ENCODE data around the gene PAPSS1. TPM values are rescaled to one million over a fixed set of nuclear protein-coding genes. Genes with fewer than 3 reads are reported as not detected.

PAPSS1 gene
- polyA plus RNA-seq, 1 donor (not counting 4 experiments of a cell fraction or from before 2014, with no cell fraction given) = 95.2 TPM

DNA sequence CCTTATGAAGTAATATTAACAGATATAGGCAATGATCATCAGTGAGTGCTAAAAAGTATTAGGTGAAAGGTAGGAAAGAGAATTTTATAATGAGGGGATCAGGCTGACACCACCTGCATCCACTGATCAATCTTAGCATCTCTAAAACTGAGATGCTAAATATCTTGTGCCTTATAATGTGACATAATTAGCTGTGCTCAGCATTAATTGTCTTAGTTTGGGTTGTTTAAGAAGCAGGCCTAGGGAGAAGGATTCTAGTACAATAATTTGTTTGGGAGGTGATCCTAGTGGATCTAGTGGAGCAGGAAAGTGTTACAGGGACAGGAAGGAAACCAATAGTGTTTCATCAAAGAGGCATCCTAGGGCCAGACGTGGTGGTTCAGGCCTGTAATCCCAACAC lies 22.2 kb upstream of the PAPSS1 start:
- dilution Hi-C loops (cut with MboI; ENCODE audit: extremely low pct_ligation_motif_present, low sequenced_read_pairs) = no loop called here
- TF ChIP-seq, protein P1, sequence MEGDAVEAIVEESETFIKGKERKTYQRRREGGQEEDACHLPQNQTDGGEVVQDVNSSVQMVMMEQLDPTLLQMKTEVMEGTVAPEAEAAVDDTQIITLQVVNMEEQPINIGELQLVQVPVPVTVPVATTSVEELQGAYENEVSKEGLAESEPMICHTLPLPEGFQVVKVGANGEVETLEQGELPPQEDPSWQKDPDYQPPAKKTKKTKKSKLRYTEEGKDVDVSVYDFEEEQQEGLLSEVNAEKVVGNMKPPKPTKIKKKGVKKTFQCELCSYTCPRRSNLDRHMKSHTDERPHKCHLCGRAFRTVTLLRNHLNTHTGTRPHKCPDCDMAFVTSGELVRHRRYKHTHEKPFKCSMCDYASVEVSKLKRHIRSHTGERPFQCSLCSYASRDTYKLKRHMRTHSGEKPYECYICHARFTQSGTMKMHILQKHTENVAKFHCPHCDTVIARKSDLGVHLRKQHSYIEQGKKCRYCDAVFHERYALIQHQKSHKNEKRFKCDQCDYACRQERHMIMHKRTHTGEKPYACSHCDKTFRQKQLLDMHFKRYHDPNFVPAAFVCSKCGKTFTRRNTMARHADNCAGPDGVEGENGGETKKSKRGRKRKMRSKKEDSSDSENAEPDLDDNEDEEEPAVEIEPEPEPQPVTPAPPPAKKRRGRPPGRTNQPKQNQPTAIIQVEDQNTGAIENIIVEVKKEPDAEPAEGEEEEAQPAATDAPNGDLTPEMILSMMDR (optimal IDR thresholded peaks at IDR 0.05 in 1 of 3, IDR thresholded peaks at IDR 0.05 in 1 of 3, conservative IDR thresholded peaks at IDR 0.05 in 1 of 3; ENCODE audit: extremely low read depth in 1 of 3, insufficient read depth in 2 of 3, low read length in 3 of 3) = no peak
- TF ChIP-seq EZH2 (IDR thresholded peaks at IDR 0.05; ENCODE audit: low read length) = no peak
- Histone ChIP-seq H3K9ac (ENCODE audit: control insufficient read depth, extremely low read depth, insufficient read depth, low read length) (no peak overlapping the region), H3K79me2 (ENCODE audit: control insufficient read depth, insufficient read depth, low read length) (no peaks in the 10 kb centered on the region), H3K4me2 (ENCODE audit: control insufficient read depth, extremely low read depth, insufficient read depth, low read depth, low read length) (no peak overlapping the region), H3K27me3 (ENCODE audit: control insufficient read depth, extremely low read depth, insufficient read depth, low read length) (no peaks in the 10 kb centered on the region), H3K4me3 (ENCODE audit: control insufficient read depth in 2 of 3, extremely low read depth in 1 of 3, insufficient read depth in 2 of 3, low read depth in 1 of 3, low read length in 3 of 3) (no peak overlapping the region), H3K4me1 (ENCODE audit: control insufficient read depth, extremely low read depth, insufficient read depth, low read length) (no peaks in the 10 kb centered on the region), H4K20me1 (ENCODE audit: control insufficient read depth, extremely low read depth, insufficient read depth, low read length) (no peaks in the 10 kb centered on the region), H3K36me3 (ENCODE audit: control insufficient read depth in 2 of 2, extremely low read depth in 1 of 2, insufficient read depth in 2 of 2, low read length in 2 of 2) (no peaks in the 10 kb centered on the region), H3K27ac (ENCODE audit: control insufficient read depth, insufficient read depth, low read length) (no peak overlapping the region), H2AFZ (ENCODE audit: control insufficient read depth, low read length) (no peak overlapping the region), H3K9me3 (ENCODE audit: control insufficient read depth, low read depth, low read length) (no peaks in the 10 kb centered on the region), H3K9me1 (ENCODE audit: control insufficient read depth, extremely low read depth, insufficient read depth, low read length) (no peaks in the 10 kb centered on the region)
- DNase-seq (ENCODE audit: low read depth, low spot score) = no peak
- no peak for FAIRE-seq

DNA sequence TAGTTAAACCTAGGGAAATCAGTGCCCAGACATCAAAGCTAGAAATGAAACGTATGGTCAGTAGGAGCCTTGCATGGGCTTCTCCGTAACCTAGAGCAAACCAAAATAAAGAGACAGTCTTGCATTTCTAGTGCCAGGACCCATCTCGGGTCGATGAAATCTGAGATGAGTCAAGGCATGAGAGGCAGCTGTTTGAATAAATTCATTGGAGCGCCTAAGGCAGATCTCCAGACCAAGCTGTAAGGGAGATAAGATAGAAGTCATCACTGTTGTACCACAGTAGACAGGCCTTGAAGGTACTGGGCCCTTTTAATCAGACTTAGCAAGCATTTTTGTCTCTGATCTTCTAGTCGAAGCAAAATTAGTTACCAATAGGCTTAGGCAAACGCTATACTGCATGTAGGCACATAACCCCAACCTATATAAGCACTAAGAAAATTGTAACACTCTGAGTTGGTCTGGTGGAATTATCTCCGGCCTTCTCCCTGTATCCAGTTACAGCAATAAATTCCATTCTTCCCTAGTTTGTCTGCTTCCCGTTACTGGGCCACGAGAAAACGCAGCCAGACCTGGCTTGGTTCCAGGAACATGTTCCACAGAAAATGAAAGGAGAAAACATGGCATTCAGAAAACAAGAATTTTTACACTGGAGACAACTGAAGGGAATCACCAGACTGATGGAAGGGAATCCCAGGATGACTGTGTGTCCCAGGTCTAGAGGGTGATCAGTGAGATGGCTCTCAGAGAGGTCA lies 21.1 kb upstream of the PAPSS1 start:
- FAIRE-seq (no peak), DNase-seq (ENCODE audit: low read depth, low spot score) (no peak)
- Histone ChIP-seq H2AFZ (ENCODE audit: control insufficient read depth, low read length) (no peak overlapping the region), H3K27me3 (ENCODE audit: control insufficient read depth, extremely low read depth, insufficient read depth, low read length) (no peaks in the 10 kb centered on the region), H3K9me1 (ENCODE audit: control insufficient read depth, extremely low read depth, insufficient read depth, low read length) (no peaks in the 10 kb centered on the region), H3K9me3 (ENCODE audit: control insufficient read depth, low read depth, low read length) (no peaks in the 10 kb centered on the region), H4K20me1 (ENCODE audit: control insufficient read depth, extremely low read depth, insufficient read depth, low read length) (no peaks in the 10 kb centered on the region), H3K4me1 (ENCODE audit: control insufficient read depth, extremely low read depth, insufficient read depth, low read length) (no peaks in the 10 kb centered on the region), H3K79me2 (ENCODE audit: control insufficient read depth, insufficient read depth, low read length) (no peaks in the 10 kb centered on the region), H3K9ac (ENCODE audit: control insufficient read depth, extremely low read depth, insufficient read depth, low read length) (no peak overlapping the region), H3K4me2 (ENCODE audit: control insufficient read depth, extremely low read depth, insufficient read depth, low read depth, low read length) (no peak overlapping the region), H3K36me3 (ENCODE audit: control insufficient read depth in 2 of 2, extremely low read depth in 1 of 2, insufficient read depth in 2 of 2, low read length in 2 of 2) (no peaks in the 10 kb centered on the region), H3K4me3 (ENCODE audit: control insufficient read depth in 2 of 3, extremely low read depth in 1 of 3, insufficient read depth in 2 of 3, low read depth in 1 of 3, low read length in 3 of 3) (no peak overlapping the region), H3K27ac (ENCODE audit: control insufficient read depth, insufficient read depth, low read length) (no peak overlapping the region)
- TF ChIP-seq, protein P1 (optimal IDR thresholded peaks at IDR 0.05 in 1 of 3, IDR thresholded peaks at IDR 0.05 in 1 of 3, conservative IDR thresholded peaks at IDR 0.05 in 1 of 3; ENCODE audit: extremely low read depth in 1 of 3, insufficient read depth in 2 of 3, low read length in 3 of 3) = no peak
- TF ChIP-seq EZH2 (IDR thresholded peaks at IDR 0.05; ENCODE audit: low read length) = no peak
- dilution Hi-C loops (cut with MboI; ENCODE audit: extremely low pct_ligation_motif_present, low sequenced_read_pairs) = no loop called here

Measured in keratinocyte (primary cell).